ENCODE results near the gene MACROD2. TPM values are rescaled to one million over a fixed set of nuclear protein-coding genes. Genes with fewer than 3 reads are reported as not detected.

Gene MACROD2
- total RNA-seq, 2 experiments from 2014 or later = not detected

DNA sequence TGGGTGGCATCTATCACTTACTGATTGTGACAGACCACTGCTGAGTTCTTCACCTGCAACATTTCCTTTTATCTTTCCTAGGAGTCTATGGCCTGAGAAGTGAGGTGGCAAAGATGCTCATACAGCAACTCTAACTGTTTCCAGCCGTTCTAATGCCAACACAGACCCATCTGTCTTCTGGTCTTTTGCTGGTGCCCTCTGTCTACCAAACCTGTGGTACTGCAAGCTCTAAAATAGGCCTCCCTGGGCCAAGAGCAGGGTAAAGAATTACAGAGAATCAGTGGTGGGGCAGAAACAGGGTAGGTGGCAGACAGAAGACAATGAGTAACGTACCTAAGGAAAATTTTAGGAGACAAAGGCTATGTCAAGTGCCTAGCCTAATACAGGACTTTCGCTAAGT lies 953.1 kb downstream of the MACROD2 start:
- ChIA-PET CTCF (no interaction called here), POLR2A (no interaction called here)
- no peak for DNase-seq
- Mint-ChIP-seq H3K4me1 (ENCODE audit: low read depth) (no peaks in the 10 kb centered on the region), H3K36me3 (no peaks in the 10 kb centered on the region), H3K27ac (no peak overlapping the region), H3K9me3 (peaks cover 8% of the 10 kb centered on the region), H3K4me3 (no peak overlapping the region), H3K27me3 (no peaks in the 10 kb centered on the region)
- intact Hi-C loops (cut with micrococcal nuclease) = no loop called here

DNA sequence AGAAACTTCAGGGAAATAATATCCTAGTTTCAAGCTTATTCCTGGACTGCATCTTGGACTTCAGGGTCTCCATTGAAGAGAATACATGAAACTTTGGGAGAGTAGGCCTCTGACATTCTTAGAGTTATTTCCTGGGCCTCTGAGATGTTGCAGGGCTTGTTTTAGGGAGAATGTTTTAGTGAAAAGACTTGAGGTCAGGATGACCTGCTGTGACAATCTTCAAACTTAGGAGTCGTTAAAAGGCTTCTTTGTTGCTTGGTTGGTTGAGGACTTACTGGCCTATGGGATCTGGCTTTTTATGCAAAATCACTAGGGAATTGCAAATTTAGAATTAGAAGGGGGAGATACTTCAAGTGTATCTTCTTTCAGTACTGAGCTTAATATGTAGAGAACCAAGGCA lies 955.3 kb downstream of the MACROD2 start:
- DNase-seq = no peak
- POLR2A ChIA-PET = no interaction called here
- Mint-ChIP-seq H3K4me1 (ENCODE audit: low read depth) (no peaks in the 10 kb centered on the region), H3K9me3 (peaks cover 2% of the 10 kb centered on the region), H3K36me3 (no peaks in the 10 kb centered on the region), H3K4me3 (no peak overlapping the region), H3K27ac (no peak overlapping the region), H3K27me3 (no peaks in the 10 kb centered on the region)
- CTCF ChIA-PET = no interaction called here
- intact Hi-C loops (cut with micrococcal nuclease) = no loop called here

DNA sequence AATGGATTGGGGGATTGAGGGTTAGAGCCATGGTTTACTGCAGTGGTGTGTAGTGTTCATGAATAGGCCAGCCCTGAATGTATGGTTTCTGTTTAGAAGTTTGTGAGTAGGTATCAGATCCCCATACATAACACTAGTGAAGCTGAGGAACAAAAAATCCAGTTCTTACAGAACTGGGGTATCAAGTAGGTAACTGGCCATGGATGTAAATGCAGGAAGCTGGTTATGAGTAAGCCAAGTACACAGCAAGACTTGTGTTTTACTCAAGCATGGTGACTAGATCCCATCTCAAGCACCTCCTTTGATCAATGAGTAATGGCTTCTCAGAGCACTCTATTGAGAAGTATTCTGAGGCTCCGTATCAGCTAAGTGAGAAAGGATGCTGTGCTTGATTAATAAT lies 955.8 kb downstream of the MACROD2 start:
- intact Hi-C loops (cut with micrococcal nuclease) = no loop called here
- Mint-ChIP-seq H3K27ac (no peak overlapping the region), H3K4me1 (ENCODE audit: low read depth) (no peaks in the 10 kb centered on the region), H3K36me3 (no peaks in the 10 kb centered on the region), H3K4me3 (no peak overlapping the region), H3K27me3 (no peaks in the 10 kb centered on the region), H3K9me3 (peaks cover 2% of the 10 kb centered on the region)
- CTCF ChIA-PET = no interaction called here
- no peak for DNase-seq
- POLR2A ChIA-PET = no interaction called here

DNA sequence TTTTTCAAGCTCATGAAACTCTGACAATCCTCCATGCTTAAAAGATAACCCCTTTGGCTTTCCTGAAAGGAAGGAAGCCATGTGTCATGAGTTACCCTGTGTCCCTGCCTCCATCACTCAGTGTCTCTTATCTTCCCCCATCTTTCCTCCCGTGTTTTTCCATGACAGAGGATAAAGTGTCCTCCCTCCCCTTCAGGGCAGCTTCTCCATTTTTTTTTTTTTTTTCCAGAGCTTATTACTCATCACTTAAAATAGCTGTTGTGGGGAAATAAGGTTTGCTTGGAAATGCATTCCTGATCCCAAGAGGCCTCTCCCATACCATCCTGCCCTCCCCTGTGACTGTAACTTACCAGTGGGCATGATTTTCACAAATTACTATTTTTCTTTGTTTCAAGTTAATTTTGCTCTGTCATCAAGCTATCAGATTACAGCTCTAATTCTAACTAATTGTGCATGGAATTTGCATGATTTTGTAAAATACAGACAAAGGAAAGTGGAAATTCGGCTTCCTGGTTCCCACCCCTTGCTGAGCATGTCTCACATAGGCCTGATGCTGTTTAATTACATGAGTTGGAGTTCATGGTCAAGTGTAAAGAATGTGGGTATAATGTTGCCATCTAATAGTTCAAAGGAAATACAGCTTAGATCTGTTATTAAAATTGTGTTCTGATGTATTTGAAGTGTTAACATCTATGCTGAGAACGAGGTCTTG lies 956.5 kb downstream of the MACROD2 start:
- Mint-ChIP-seq H3K9me3 (peaks cover 2% of the 10 kb centered on the region), H3K36me3 (no peaks in the 10 kb centered on the region), H3K4me3 (no peak overlapping the region), H3K27me3 (no peaks in the 10 kb centered on the region), H3K27ac (no peak overlapping the region), H3K4me1 (ENCODE audit: low read depth) (no peaks in the 10 kb centered on the region)
- ChIA-PET POLR2A (interaction anchor here (0.5 kb wide), 1 partner anchor 733 kb away, joined by 3 read pairs; no protein-coding TSS in a partner anchor), CTCF (no interaction called here)
- DNase-seq = no peak
- intact Hi-C loops (cut with micrococcal nuclease) = no loop called here

DNA sequence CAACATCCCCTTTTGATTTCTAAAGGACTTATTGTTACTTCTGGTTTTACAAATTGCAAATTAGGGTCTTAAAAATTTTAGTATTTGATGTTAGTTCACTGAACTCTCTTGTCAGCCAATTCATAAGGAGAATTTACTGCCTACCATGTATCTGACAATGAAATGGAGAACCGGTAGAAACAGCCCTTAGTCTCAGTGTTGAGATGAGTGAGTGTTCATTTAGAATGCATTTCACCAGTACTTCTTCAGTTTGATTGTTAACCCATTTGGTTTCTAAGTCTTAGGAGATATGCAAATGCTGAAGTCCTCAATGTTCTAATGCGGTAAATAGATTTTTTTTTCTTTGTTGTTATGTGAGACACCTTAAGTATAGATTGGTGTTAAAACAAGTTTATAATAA lies 958.4 kb downstream of the MACROD2 start:
- H3K27me3 Mint-ChIP-seq = no peaks in the 10 kb centered on the region

DNA sequence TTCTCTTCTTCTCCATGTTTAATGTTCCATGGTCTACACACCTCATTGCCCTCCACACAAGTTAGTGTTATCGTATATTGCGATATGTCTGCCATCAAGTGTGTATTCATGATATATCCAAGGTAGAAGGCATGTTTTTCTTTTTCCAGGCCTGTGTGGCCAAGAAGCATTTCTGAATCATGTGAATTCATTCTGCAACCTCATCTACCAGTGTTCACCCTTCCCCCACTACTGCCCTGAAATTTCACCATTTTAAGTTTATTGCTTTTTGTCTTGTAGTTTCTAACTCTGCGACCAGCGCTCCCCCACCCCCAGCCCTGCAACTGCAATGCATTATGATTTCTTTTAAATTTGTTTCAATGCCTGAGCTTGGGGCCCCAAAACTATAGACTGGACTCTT lies 960.1 kb downstream of the MACROD2 start:
- CTCF ChIA-PET = no interaction called here
- peak; percentile 10 for DNase-seq
- no peaks in the 10 kb centered on the region for H3K27me3 Mint-ChIP-seq
- no peak overlapping the region for H3K4me3 Mint-ChIP-seq
- H3K9me3 Mint-ChIP-seq = peaks cover 2% of the 10 kb centered on the region
- H3K27ac Mint-ChIP-seq = no peak overlapping the region
- intact Hi-C loops (cut with micrococcal nuclease) = loop anchor here (2.0 kb wide), 1 partner anchor 95 kb away; no protein-coding TSS in a partner anchor
- no peaks in the 10 kb centered on the region for H3K36me3 Mint-ChIP-seq
- H3K4me1 Mint-ChIP-seq (ENCODE audit: low read depth) = no peaks in the 10 kb centered on the region
- POLR2A ChIA-PET = no interaction called here

More for the DNA sequence above, 958.4 kb downstream of the MACROD2 start:
- Mint-ChIP-seq H3K4me1 (ENCODE audit: low read depth) (no peaks in the 10 kb centered on the region), H3K9me3 (peaks cover 2% of the 10 kb centered on the region), H3K27ac (no peak overlapping the region), H3K4me3 (no peak overlapping the region), H3K36me3 (no peaks in the 10 kb centered on the region)
- DNase-seq = no peak
- ChIA-PET POLR2A (no interaction called here), CTCF (interaction anchor here (0.6 kb wide), 1 partner anchor 1192 kb away, joined by 3 read pairs; no protein-coding TSS in a partner anchor)
- intact Hi-C loops (cut with micrococcal nuclease) = loop anchor here (2.0 kb wide), 1 partner anchor 93 kb away; no protein-coding TSS in a partner anchor

DNA sequence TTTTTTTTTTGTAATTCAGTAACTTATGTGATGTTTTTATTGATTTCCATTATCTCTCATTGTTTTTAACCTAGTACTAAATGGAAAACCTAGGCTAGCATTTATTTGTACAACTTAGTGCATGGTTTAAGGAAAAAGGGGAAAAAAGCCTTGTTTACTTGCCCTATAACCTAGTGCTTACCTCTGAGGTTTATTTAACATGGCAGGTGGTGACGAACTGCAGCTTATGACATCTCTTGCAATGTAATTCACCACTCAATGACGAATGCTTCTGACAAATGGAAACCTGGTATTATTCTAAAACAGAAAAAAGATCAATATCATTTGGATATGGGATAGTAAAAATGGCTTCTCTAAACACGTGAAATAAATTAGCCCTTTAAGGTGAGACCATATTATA lies 960.7 kb downstream of the MACROD2 start:
- intact Hi-C loops (cut with micrococcal nuclease) = no loop called here
- Mint-ChIP-seq H3K36me3 (no peaks in the 10 kb centered on the region), H3K4me3 (no peak overlapping the region), H3K27ac (no peak overlapping the region), H3K27me3 (no peaks in the 10 kb centered on the region), H3K9me3 (peaks cover 2% of the 10 kb centered on the region), H3K4me1 (ENCODE audit: low read depth) (no peaks in the 10 kb centered on the region)
- DNase-seq = no peak
- ChIA-PET POLR2A (no interaction called here), CTCF (no interaction called here)

DNA sequence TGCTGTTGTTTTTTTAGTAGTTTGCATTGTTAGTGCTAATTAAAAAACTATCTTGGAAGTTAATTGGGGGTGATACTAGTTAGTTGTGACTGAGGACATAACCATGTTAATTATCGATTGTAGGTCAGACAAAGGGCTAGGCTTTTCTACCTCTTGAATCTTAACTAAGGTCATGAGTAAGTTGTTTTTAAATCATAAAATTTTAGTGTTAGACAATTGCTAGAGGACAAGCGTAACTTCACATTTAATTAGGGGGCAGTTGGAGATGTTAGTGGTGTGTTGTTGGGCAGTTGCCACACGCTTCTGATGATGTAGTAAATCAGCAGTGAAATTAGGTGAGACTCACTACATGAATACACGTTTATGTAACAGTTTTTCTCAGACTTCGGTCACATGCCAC lies 961.2 kb downstream of the MACROD2 start:
- no peak overlapping the region for H3K4me3 Mint-ChIP-seq
- H3K4me1 Mint-ChIP-seq (ENCODE audit: low read depth) = no peaks in the 10 kb centered on the region
- no peak for DNase-seq
- ChIA-PET POLR2A (no interaction called here), CTCF (no interaction called here)
- H3K36me3 Mint-ChIP-seq = no peaks in the 10 kb centered on the region
- H3K27me3 Mint-ChIP-seq = no peaks in the 10 kb centered on the region
- peaks cover 2% of the 10 kb centered on the region for H3K9me3 Mint-ChIP-seq
- H3K27ac Mint-ChIP-seq = no peak overlapping the region
- intact Hi-C loops (cut with micrococcal nuclease) = no loop called here

DNA sequence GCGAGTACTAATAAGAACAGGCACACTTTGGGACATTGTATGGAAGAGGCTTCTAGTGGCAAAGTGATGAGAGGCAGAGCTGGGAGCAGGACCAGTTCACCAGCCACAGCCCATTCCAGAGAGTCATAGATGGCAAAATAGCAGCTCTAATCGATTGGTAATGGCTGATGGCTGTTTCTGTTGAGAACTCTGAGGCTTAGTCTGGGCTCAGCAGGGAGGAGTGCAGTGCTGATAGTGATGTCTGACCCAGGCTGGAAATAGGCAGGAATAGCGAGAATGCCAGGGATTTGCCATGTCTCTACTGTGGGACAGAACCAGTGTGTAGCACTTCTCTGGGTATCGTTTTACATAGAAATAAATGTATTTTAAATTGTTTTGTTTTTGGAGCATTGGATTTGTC lies 962.1 kb downstream of the MACROD2 start:
- intact Hi-C loops (cut with micrococcal nuclease) = no loop called here
- Mint-ChIP-seq H3K4me3 (no peak overlapping the region), H3K27me3 (no peaks in the 10 kb centered on the region), H3K36me3 (no peaks in the 10 kb centered on the region), H3K4me1 (ENCODE audit: low read depth) (no peaks in the 10 kb centered on the region), H3K27ac (no peak overlapping the region), H3K9me3 (peaks cover 2% of the 10 kb centered on the region)
- ChIA-PET POLR2A (no interaction called here), CTCF (no interaction called here)
- DNase-seq = no peak

DNA sequence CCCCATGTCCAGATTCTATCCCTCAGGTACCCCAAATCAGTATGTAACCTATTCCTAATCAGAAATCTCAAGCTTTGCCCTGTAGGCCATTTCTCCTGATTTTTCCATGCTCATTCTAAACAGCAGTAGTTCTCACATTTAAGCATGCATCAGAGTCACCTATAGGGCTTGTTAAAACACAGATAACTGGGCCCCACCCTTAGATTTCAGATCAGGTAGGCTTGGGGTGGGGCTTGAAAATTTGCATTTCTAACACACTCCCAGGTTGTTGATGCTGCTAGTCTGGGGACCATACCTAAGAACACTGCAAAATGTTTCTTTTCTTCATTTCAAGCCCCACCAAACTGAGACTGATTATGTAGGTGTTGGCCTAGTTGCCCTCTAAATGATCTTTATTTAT lies 963.3 kb downstream of the MACROD2 start:
- POLR2A ChIA-PET = no interaction called here
- intact Hi-C loops (cut with micrococcal nuclease) = no loop called here
- no peaks in the 10 kb centered on the region for H3K4me1 Mint-ChIP-seq (ENCODE audit: low read depth)
- H3K27ac Mint-ChIP-seq = no peak overlapping the region
- H3K9me3 Mint-ChIP-seq = peaks cover 4% of the 10 kb centered on the region
- H3K36me3 Mint-ChIP-seq = no peaks in the 10 kb centered on the region
- CTCF ChIA-PET = no interaction called here
- no peaks in the 10 kb centered on the region for H3K27me3 Mint-ChIP-seq
- no peak for DNase-seq
- no peak overlapping the region for H3K4me3 Mint-ChIP-seq

DNA sequence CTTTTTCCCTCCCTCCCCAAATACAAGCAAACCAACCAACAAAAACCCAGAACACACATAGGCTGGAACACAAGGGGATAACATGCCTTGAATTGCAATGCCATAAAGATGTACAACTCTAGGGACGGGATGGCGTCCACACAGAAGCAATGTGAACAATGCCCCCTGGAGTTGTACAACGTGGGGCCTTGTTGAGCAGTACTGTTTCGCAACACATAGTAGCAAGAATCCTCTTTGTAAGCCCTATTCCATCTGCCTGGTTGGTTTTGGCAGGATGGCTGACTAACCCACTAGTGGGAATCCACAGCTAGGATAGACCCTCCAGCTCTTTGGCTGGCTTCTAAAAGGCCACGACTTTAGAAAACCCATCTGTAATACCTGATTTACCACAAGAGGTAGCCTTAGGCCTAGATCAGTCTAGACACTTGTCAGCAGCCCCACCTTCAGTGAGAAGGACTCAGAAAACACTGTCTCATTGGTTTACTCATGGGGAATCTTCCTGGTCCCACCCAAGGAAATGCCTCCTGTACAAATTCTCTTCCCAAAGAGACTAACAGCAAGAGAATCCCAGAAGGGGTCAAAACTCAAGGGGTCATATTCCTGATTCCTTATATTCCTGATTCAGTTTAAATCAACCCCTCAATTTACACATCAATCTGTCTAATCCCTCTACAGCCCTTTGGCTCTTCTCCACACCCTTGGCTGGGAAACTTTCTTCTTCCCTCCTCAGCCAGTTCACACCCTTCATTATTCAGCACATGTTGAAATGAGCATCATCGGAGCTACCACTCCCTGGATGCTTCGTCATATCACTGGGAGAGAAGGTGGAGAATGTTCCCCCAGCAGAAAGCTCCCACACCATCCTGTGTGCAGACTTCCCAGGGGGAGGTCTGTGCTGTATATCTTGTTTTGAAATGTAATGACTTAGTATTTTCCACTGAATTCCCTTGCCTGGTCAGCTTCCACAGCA lies 964.5 kb downstream of the MACROD2 start:
- Mint-ChIP-seq H3K36me3 (no peaks in the 10 kb centered on the region), H3K27ac (no peak overlapping the region), H3K27me3 (no peaks in the 10 kb centered on the region), H3K9me3 (peaks cover 7% of the 10 kb centered on the region), H3K4me3 (no peak overlapping the region), H3K4me1 (ENCODE audit: low read depth) (no peaks in the 10 kb centered on the region)
- ChIA-PET CTCF (no interaction called here), POLR2A (no interaction called here)
- intact Hi-C loops (cut with micrococcal nuclease) = no loop called here
- no peak for DNase-seq

DNA sequence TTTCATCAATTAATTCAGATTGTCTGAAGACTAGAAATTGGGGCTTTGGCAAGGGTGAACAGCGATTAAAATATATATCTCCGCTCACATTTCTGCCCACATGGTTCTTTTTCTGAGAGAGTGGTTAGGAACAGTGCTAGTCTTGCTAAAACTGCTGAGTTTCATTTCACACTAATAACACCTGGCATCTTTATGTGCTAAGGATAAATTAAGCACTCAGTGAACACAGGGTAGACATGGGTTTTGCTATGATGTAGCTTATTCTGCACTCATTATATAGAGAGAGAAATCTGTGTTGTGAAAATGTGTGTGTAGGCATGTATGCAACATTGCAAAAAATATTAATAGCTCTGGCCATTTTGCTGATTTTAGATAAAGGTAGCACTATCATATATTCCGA lies 965.5 kb downstream of the MACROD2 start:
- Mint-ChIP-seq H3K9me3 (peaks cover 7% of the 10 kb centered on the region), H3K27ac (no peak overlapping the region), H3K4me1 (ENCODE audit: low read depth) (no peaks in the 10 kb centered on the region), H3K4me3 (no peak overlapping the region), H3K36me3 (no peaks in the 10 kb centered on the region), H3K27me3 (no peaks in the 10 kb centered on the region)
- ChIA-PET CTCF (no interaction called here), POLR2A (no interaction called here)
- intact Hi-C loops (cut with micrococcal nuclease) = no loop called here
- no peak for DNase-seq

DNA sequence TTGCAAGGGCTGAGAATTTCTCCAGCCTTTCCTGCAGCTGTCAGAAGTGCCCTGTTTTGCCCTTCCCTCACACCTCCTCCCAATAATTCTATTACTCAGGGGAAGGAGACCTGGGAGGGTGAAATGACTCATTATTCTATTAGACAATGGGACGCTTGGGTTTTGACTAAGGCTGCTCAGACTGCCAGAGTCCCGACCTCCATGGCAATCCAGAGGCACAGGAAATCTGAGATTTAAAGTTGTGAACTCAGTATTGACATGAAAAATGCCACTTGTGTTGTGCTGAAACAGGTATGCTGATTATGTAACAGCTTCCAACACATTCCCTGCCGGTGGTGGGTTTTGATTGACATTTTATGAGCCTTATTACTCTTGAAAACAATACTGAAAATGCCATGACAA lies 967.9 kb downstream of the MACROD2 start:
- Mint-ChIP-seq H3K9me3 (peaks cover 9% of the 10 kb centered on the region), H3K36me3 (no peaks in the 10 kb centered on the region), H3K4me1 (ENCODE audit: low read depth) (no peaks in the 10 kb centered on the region), H3K27ac (no peak overlapping the region), H3K4me3 (no peak overlapping the region), H3K27me3 (no peaks in the 10 kb centered on the region)
- intact Hi-C loops (cut with micrococcal nuclease) = no loop called here
- ChIA-PET CTCF (no interaction called here), POLR2A (no interaction called here)
- DNase-seq = no peak
